CD4-positive, CD25-positive, alpha-beta regulatory T cell (primary cell): ENCODE data around the gene GLI3. TPM values are rescaled to one million over a fixed set of nuclear protein-coding genes. Genes with fewer than 3 reads are reported as not detected.

Experiments used
- ATAC-seq, 2 donors: fragments of 150-1000 bp; cut with Tn5 transposase; one replicate each; pipeline ENCODE4 v1.10.0; 2021; ENCODE audit warnings: low read depth in 2 of 2, moderate number of reproducible peaks in 2 of 2, moderate library complexity in 1 of 2
- DNase-seq, 3 donors: peaks; one replicate each; pipeline versions ENCODE4 v3.0.0 to v3.0.0-alpha.2; 2012 to 2022; ENCODE audit warnings: mixed read lengths in 1 of 3
- H3K27ac ChIP-seq: one replicate; pipeline ENCODE4 v1.7.0; 2013; ENCODE audit warnings: mild to moderate bottlenecking, low read length; ENCODE audit not compliant: insufficient read depth, poor library complexity, severe bottlenecking
- H3K27me3 ChIP-seq: one replicate; pipeline ENCODE4 v1.7.0; 2013; ENCODE audit warnings: low read length; ENCODE audit not compliant: control insufficient read depth, insufficient read depth
- H3K36me3 ChIP-seq: one replicate; pipeline ENCODE4 v1.7.0; 2013; ENCODE audit warnings: mild to moderate bottlenecking, low read length, moderate library complexity; ENCODE audit not compliant: control insufficient read depth, insufficient read depth
- H3K4me1 ChIP-seq: 2 replicates; pipeline ENCODE4 v1.7.0; 2013; ENCODE audit warnings: mild to moderate bottlenecking, low read length; ENCODE audit not compliant: insufficient read depth, control insufficient read depth, poor library complexity, severe bottlenecking
- H3K4me3 ChIP-seq: one replicate; pipeline ENCODE4 v1.7.0; 2013; ENCODE audit warnings: low read depth, mild to moderate bottlenecking, low read length, moderate library complexity
- H3K9me3 ChIP-seq, 2 experiments: 1 replicate in 1 of 2; 2 replicates in 1 of 2; pipeline ENCODE4 v1.7.0; 2013; ENCODE audit warnings: low read length in 2 of 2, mild to moderate bottlenecking in 1 of 2, moderate library complexity in 1 of 2; ENCODE audit not compliant: control insufficient read depth in 2 of 2
- H3K27ac Mint-ChIP-seq, 3 donors: one replicate each; pipeline ENCODE4 v1.8.0; 2020 to 2022; ENCODE audit warnings: mild to moderate bottlenecking in 3 of 3, mixed read lengths in 3 of 3, moderate library complexity in 2 of 3
- H3K27me3 Mint-ChIP-seq: one replicate; pipeline ENCODE4 v1.8.0; 2022; ENCODE audit warnings: mild to moderate bottlenecking, mixed read lengths
- H3K36me3 Mint-ChIP-seq: one replicate; pipeline ENCODE4 v1.8.0; 2020; ENCODE audit warnings: mixed read lengths
- H3K4me1 Mint-ChIP-seq, 4 donors: one replicate each; pipeline ENCODE4 v1.8.0; 2020 to 2022; ENCODE audit warnings: mixed read lengths in 4 of 4, mild to moderate bottlenecking in 1 of 4
- H3K4me3 Mint-ChIP-seq, 4 donors: one replicate each; pipeline ENCODE4 v1.8.0; 2020 to 2022; ENCODE audit warnings: mild to moderate bottlenecking in 4 of 4, mixed read lengths in 4 of 4, moderate library complexity in 3 of 4
- H3K9me3 Mint-ChIP-seq, 7 donors: one replicate each; pipeline ENCODE4 v1.8.0; 2020 to 2022; ENCODE audit warnings: mixed read lengths in 7 of 7, mild to moderate bottlenecking in 3 of 7, moderate library complexity in 2 of 7
- polyA plus RNA-seq, 4 donors: library from polyadenylated mRNA; unstranded; fragments of 300-500 nt; fragmentation: Illumina TruSeq; gene quantifications; one replicate each; pipeline ENCODE4 v1.2.3, GENCODE V29; 2021
- total RNA-seq: library from RNA; stranded (reverse); gene quantifications from one replicate; pipeline ENCODE4 v1.2.3, GENCODE V29; 2022

GLI3 gene
- total and polyA plus RNA-seq, 5 donors from 2014 or later, result not detected

DNA sequence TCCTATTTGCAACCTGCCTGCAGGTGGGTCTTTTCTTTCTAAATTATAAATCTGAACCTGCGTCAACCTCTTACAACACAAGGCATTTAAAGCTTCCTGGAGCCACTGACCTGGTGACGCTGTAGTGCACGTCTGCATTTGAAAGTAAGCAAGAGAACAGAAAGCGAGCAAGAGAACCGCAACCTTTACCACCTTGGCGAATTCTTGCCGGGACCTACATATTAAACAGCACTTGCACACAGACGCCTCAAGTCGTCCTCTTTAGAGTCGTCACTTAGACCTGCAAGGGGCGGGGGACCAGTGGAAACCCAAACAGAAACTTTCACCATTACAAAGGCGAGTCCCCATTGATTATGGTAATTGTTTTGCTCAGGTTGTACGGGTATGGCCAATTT, 9.5 kb downstream of the GLI3 start:
- Histone ChIP-seq H3K4me3 (no peak overlapping the region), H3K9me3 (no peaks in the 10 kb centered on the region), H3K4me1 (peaks cover 3% of the 10 kb centered on the region), H3K36me3 (no peaks in the 10 kb centered on the region), H3K27me3 (peaks cover 35% of the 10 kb centered on the region), H3K27ac (no peak overlapping the region)
- H3K36me3 Mint-ChIP-seq, result no peaks in the 10 kb centered on the region
- no peak overlapping the region for H3K27ac Mint-ChIP-seq
- ATAC-seq, result no peak
- DNase-seq, result peak in 1 of 3 donors; percentile 12
- H3K4me1 Mint-ChIP-seq, result peaks cover 0 to 6% (median 2%) of the 10 kb centered on the region in 4 donors
- H3K9me3 Mint-ChIP-seq, result peaks cover 0 to 6% (median 0%) of the 10 kb centered on the region in 7 donors
- peaks cover 61% of the 10 kb centered on the region for H3K27me3 Mint-ChIP-seq
- no peak overlapping the region for H3K4me3 Mint-ChIP-seq

DNA sequence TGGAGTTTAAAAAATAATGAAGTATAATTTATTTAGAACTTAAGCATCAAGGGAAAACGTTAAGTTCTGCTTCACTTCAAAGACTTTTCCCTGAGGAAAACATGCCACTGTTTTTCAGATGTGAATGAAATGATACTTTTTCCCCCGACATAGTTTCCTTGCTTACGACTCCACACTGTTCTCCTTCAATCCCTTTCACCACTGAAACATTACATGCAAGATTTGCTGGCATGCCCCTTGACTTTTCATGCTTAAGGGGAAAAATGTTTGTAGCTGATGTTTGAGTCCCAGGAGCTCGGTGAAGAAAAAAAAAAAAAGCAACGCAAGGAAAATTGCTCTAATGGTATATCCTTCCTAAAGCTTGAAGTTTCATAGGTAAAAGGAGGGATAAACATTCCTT, 10.0 kb downstream of the GLI3 start:
- Histone ChIP-seq H3K4me3 (no peak overlapping the region), H3K27me3 (peaks cover 31% of the 10 kb centered on the region), H3K9me3 (no peaks in the 10 kb centered on the region), H3K36me3 (no peaks in the 10 kb centered on the region), H3K27ac (no peak overlapping the region), H3K4me1 (peaks cover 3% of the 10 kb centered on the region)
- no peak for DNase-seq
- ATAC-seq, result no peak
- H3K27me3 Mint-ChIP-seq, result peaks cover 56% of the 10 kb centered on the region
- no peaks in the 10 kb centered on the region for H3K36me3 Mint-ChIP-seq
- H3K4me1 Mint-ChIP-seq, result peaks cover 0 to 6% (median 2%) of the 10 kb centered on the region in 4 donors
- peaks cover 0 to 6% (median 0%) of the 10 kb centered on the region in 7 donors for H3K9me3 Mint-ChIP-seq
- H3K4me3 Mint-ChIP-seq, result no peak overlapping the region
- H3K27ac Mint-ChIP-seq, result no peak overlapping the region

DNA sequence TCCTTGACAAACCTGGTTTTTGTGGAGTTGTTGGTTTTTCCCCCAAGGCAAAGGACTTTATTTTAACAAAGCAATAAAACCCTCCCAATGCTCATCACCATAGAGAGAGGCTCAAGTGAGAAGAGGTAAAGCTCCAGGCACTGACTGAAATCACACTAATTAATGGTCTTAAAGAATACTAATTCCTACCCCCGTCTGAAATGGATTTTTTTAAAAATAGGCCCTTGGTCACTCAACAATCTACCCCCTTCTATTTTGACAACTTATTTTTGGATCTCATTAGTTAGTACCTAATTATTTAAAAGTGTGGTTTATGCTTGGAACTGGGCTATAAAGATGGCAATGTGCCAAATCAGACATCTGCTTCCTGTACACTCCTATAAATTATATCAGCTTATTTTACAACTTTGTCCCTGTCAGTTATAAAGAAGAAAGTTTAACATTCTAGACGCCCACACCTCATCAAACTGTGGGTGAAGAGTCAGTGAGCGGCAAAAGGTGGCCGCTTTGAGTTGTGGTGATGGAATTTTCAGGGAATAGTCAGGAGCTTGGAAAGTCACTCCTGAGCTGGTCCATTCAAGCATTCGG, 10.6 kb downstream of the GLI3 start:
- Mint-ChIP-seq H3K36me3 (no peaks in the 10 kb centered on the region), H3K9me3 (peaks cover 0 to 4% (median 0%) of the 10 kb centered on the region in 7 donors), H3K27me3 (peaks cover 50% of the 10 kb centered on the region), H3K4me1 (peaks cover 0 to 6% (median 2%) of the 10 kb centered on the region in 4 donors), H3K4me3 (no peak overlapping the region), H3K27ac (no peak overlapping the region)
- H3K27me3 ChIP-seq, result peaks cover 30% of the 10 kb centered on the region
- DNase-seq (no peak), ATAC-seq (no peak)
- H3K9me3 ChIP-seq, result no peaks in the 10 kb centered on the region
- no peaks in the 10 kb centered on the region for H3K36me3 ChIP-seq
- no peak overlapping the region for H3K4me3 ChIP-seq
- no peak overlapping the region for H3K27ac ChIP-seq
- peaks cover 3% of the 10 kb centered on the region for H3K4me1 ChIP-seq

GRCh38 chr7:42224391-42225003, 12.5 kb downstream of the GLI3 start:
- Mint-ChIP-seq H3K36me3 (no peaks in the 10 kb centered on the region), H3K27me3 (peaks cover 40% of the 10 kb centered on the region), H3K9me3 (peaks cover 0 to 3% (median 0%) of the 10 kb centered on the region in 7 donors), H3K4me3 (no peak overlapping the region), H3K27ac (no peak overlapping the region), H3K4me1 (peaks cover 0 to 6% (median 2%) of the 10 kb centered on the region in 4 donors)
- ATAC-seq, result no peak
- no peak overlapping the region for H3K4me3 ChIP-seq
- H3K9me3 ChIP-seq, result no peaks in the 10 kb centered on the region
- no peak overlapping the region for H3K27ac ChIP-seq
- peaks cover 3% of the 10 kb centered on the region for H3K4me1 ChIP-seq
- peaks cover 22% of the 10 kb centered on the region for H3K27me3 ChIP-seq
- no peak for DNase-seq
- H3K36me3 ChIP-seq, result no peaks in the 10 kb centered on the region

GRCh38 chr7:42222891-42223290, 14.1 kb downstream of the GLI3 start:
- H3K27me3 Mint-ChIP-seq, result peaks cover 28% of the 10 kb centered on the region
- Histone ChIP-seq H3K4me3 (no peak overlapping the region), H3K4me1 (peaks cover 1% of the 10 kb centered on the region), H3K9me3 (no peaks in the 10 kb centered on the region), H3K27ac (no peak overlapping the region), H3K27me3 (peaks cover 13% of the 10 kb centered on the region), H3K36me3 (no peaks in the 10 kb centered on the region)
- peaks cover 0 to 3% (median 0%) of the 10 kb centered on the region in 7 donors for H3K9me3 Mint-ChIP-seq
- DNase-seq (no peak), ATAC-seq (no peak)
- H3K36me3 Mint-ChIP-seq, result no peaks in the 10 kb centered on the region
- no peak overlapping the region for H3K27ac Mint-ChIP-seq
- peaks cover 0 to 6% (median 2%) of the 10 kb centered on the region in 4 donors for H3K4me1 Mint-ChIP-seq
- H3K4me3 Mint-ChIP-seq, result no peak overlapping the region

- Histone ChIP-seq H3K9me3 (no peaks in the 10 kb centered on the region), H3K27me3 (peaks cover 10% of the 10 kb centered on the region), H3K4me1 (no peaks in the 10 kb centered on the region), H3K27ac (no peak overlapping the region), H3K36me3 (no peaks in the 10 kb centered on the region), H3K4me3 (no peak overlapping the region)
- DNase-seq (no peak), ATAC-seq (no peak)
- H3K4me1 Mint-ChIP-seq, result peaks cover 0 to under 1% (median 0%) of the 10 kb centered on the region in 4 donors
- peaks cover 20% of the 10 kb centered on the region for H3K27me3 Mint-ChIP-seq
- H3K36me3 Mint-ChIP-seq, result no peaks in the 10 kb centered on the region
- H3K9me3 Mint-ChIP-seq, result peaks cover 0 to 4% (median 0%) of the 10 kb centered on the region in 7 donors
- no peak overlapping the region for H3K4me3 Mint-ChIP-seq
- H3K27ac Mint-ChIP-seq, result no peak overlapping the region
Observed at GRCh38 chr7:42222125-42222524, 14.9 kb downstream of the GLI3 start.

DNA sequence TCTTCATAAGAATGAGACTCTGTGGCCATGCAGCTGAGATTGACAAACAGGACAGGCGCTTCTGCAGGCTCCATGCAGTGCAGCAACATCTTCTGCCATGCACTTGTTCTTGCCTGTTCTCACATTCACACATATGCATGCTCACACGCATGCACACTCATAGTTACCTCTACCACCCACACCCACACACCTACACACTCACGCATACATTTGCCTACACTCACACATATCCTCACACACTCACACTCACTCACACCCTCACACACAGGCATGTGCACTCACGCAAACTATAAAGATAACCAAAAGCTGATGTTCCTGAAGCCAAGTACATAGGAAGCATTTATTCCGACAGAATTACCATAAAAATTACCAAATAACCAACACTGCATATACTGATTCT, 15.7 kb downstream of the GLI3 start:
- H3K4me3 ChIP-seq, result no peak overlapping the region
- H3K27me3 Mint-ChIP-seq, result peaks cover 14% of the 10 kb centered on the region
- no peaks in the 10 kb centered on the region for H3K4me1 Mint-ChIP-seq
- peaks cover 0 to 4% (median 0%) of the 10 kb centered on the region in 7 donors for H3K9me3 Mint-ChIP-seq
- H3K36me3 ChIP-seq, result no peaks in the 10 kb centered on the region
- H3K27ac ChIP-seq, result no peak overlapping the region
- ATAC-seq (no peak), DNase-seq (no peak)
- no peak overlapping the region for H3K4me3 Mint-ChIP-seq
- H3K36me3 Mint-ChIP-seq, result no peaks in the 10 kb centered on the region
- no peak overlapping the region for H3K27ac Mint-ChIP-seq
- no peaks in the 10 kb centered on the region for H3K9me3 ChIP-seq
- H3K27me3 ChIP-seq, result peaks cover 3% of the 10 kb centered on the region
- no peaks in the 10 kb centered on the region for H3K4me1 ChIP-seq

DNA sequence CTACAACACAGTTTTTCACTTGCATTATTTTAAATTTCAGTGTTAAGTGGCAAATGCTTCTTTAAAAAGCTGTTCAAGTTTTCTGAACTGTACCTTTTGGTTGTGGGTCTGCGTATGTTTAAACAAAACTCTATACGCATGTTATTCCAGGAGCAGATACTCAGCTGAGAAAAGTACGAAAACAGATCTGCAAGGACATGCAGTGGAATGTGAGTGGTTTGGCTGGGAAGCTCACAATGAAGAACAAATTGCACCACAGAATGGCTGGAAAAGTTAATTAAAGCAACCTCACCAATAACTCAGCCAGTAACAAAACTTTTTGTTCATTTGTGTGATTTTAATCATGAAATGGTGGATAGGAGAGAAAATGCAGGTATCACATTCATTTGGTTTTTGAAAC, 17.6 kb downstream of the GLI3 start:
- H3K27me3 ChIP-seq, result no peaks in the 10 kb centered on the region
- peaks cover 0 to 4% (median 0%) of the 10 kb centered on the region in 7 donors for H3K9me3 Mint-ChIP-seq
- H3K4me1 Mint-ChIP-seq, result no peaks in the 10 kb centered on the region
- H3K27me3 Mint-ChIP-seq, result peaks cover 3% of the 10 kb centered on the region
- no peak for ATAC-seq
- H3K27ac ChIP-seq, result no peak overlapping the region
- H3K36me3 Mint-ChIP-seq, result no peaks in the 10 kb centered on the region
- no peak for DNase-seq
- no peak overlapping the region for H3K4me3 Mint-ChIP-seq
- H3K27ac Mint-ChIP-seq, result no peak overlapping the region
- no peak overlapping the region for H3K4me3 ChIP-seq
- H3K36me3 ChIP-seq, result no peaks in the 10 kb centered on the region
- no peaks in the 10 kb centered on the region for H3K4me1 ChIP-seq
- H3K9me3 ChIP-seq, result no peaks in the 10 kb centered on the region
